ENCODE results near the gene TUT7.
A peak's percentile ranks its signal among the peaks of the same experiment; 100 is the strongest.

The TUT7 gene

DNA sequence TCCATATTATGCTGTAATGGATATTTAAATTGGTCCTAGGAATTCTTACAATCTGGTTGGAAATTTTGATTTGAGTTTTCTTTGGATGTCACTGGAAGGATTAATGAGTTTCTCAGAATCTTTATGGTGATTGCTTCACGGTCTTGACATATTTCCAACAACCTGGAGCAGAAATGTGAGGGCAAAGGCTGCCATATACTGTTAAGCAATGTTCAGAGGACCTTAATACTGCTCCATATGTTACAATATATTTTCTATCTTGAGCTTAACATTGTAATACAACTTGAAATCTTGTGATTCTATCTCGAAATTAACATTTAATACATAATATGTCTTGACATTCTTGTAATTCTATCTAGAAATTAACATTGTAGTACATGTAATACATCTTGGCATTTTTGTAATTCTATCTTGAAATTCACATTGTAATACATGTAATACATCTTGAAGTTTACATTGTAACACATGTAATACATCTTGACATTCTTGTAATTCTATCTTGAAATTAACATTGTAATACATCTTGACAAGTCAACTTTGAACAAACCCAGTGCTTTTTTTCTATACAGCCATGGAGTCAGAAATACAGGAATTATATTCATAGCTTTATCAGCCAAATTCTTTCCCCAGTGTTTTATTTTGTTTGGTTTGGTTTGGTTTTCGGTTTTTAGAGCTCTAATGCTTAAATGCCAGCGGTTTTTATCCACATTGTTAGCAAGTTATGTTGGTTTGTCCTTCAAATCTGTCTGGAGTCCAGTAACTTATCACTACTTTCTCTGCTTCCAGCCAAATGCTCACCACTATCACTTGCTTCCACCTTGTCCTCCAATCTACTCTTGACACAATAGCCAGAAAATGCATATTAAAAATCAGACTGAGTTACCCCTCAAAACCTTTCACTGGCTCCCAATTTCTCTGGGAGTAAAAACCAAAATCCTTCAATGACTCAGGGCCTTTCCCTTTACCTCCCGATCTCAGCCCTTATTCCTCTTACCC, 3.0 kb upstream of the TUT7 start:
- Mint-ChIP-seq H3K27me3 (peaks cover 2% of the 10 kb centered on the region), H3K27ac (no peak overlapping the region), H3K4me3 (no peak overlapping the region), H3K9me3 (ENCODE audit: low read depth) (no peaks in the 10 kb centered on the region), H3K36me3 (peaks cover 6% of the 10 kb centered on the region), H3K4me1 (ENCODE audit: low read depth) (peaks cover 23% of the 10 kb centered on the region)

DNA sequence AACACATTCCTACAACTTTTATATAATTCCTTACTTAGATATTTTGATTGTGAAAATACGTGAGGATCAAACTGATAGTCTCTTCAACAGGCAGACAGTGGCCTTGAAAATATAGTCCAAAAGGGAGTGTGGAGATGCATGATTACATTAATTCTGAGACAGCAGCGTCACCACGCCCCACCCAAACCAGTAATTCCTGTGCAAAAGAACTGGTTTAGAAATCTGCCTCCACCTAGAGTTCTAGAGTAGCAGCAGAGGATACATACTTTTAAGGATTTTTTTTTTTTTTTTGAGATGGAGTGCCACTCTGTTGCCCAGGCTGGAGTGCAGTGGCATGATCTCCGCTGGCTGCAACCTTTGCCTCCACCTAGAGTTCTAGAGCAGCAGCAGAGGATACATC, 1.6 kb upstream of the TUT7 start:
- no peaks in the 10 kb centered on the region for H3K27me3 Mint-ChIP-seq
- no peaks in the 10 kb centered on the region for H3K9me3 Mint-ChIP-seq (ENCODE audit: low read depth)
- H3K4me1 Mint-ChIP-seq (ENCODE audit: low read depth), result peaks cover 31% of the 10 kb centered on the region
- H3K36me3 Mint-ChIP-seq, result peaks cover 8% of the 10 kb centered on the region
- no peak overlapping the region for H3K4me3 Mint-ChIP-seq
- H3K27ac Mint-ChIP-seq, result no peak overlapping the region

DNA sequence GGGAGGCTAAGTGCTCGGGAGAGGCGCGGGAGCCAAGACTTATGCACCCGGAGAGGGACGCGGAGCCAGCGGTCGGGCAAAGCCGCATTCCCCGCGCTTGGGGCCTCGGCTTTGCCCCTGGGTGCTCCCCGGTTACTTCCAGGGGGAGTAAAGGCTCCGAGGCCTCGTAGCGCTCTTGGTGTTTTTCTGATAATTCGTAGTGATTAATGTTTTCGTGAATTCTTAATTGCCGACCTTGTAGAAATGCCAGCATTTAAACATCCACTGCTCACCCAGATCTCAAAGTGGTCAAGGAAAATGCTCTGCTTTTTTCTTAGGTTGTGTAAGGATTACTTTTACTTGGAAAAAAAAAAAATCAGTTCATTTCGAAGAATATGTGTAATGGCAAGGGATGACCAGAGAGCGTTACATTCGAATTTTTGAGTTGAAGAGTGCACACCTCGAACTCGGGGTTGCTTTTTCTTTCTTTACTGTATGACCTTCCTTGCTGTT, 654 bp upstream of the TUT7 start:
- H3K9me3 Mint-ChIP-seq (ENCODE audit: low read depth), result no peaks in the 10 kb centered on the region
- peaks cover 38% of the 10 kb centered on the region for H3K4me1 Mint-ChIP-seq (ENCODE audit: low read depth)
- H3K36me3 Mint-ChIP-seq, result peaks cover 8% of the 10 kb centered on the region
- no peaks in the 10 kb centered on the region for H3K27me3 Mint-ChIP-seq
- peak overlapping the region; percentile 96 for H3K4me3 Mint-ChIP-seq
- peak overlapping the region; percentile 92 for H3K27ac Mint-ChIP-seq

DNA sequence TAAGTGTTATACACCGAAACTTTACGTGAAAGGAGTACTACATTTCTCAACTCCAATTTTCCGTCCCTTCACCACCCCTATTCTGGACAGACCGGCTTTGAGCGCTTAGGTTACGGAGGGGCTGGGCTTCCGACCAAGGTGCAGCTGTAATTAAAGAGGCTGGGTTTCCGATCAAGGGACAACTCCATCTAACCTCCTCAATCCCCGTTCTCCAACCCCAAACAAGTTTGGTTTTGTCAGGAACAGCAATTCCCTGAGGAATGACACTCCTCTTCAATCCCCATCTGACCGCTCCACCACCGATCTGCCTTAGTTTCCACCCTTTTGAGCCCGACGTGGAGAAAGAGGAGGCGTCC, 577 bp downstream of the TUT7 start:
- Mint-ChIP-seq H3K27ac (peak overlapping the region; percentile 95), H3K4me1 (ENCODE audit: low read depth) (peaks cover 43% of the 10 kb centered on the region), H3K27me3 (no peaks in the 10 kb centered on the region), H3K4me3 (peak overlapping the region; percentile 96), H3K9me3 (ENCODE audit: low read depth) (no peaks in the 10 kb centered on the region), H3K36me3 (peaks cover 10% of the 10 kb centered on the region)

DNA sequence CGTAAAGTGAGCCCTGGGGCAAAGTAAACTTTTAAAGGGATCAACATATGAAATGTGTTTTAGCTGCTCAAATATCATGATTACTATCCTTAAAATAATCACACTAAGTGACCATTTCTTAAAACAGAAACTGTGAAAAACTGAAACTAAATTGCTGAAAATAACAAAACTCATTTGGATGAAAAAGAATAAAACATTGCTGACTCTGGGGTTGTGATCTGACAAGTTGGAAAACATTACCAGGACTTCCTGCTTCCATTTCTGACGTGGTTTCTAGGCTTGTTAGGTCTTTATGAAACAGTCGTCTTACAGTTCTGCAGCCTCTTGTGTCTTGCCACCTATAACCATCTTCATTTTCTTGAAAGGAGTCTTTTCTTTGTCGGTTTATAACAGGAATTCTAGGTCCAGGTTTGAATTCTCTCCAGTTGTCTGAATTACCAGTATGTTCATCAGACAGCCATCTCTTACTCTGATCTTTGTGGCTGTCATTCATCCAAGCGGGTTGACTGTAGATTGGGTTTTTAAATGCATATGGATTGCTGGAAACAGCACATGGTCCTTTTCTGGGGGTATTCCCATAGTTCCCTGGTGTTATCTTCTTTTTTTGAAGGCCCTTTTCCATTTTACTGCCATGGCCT, 1.7 kb downstream of the TUT7 start:
- Mint-ChIP-seq H3K27ac (peak overlapping the region; percentile 95), H3K27me3 (no peaks in the 10 kb centered on the region), H3K4me3 (peak overlapping the region; percentile 96), H3K9me3 (ENCODE audit: low read depth) (no peaks in the 10 kb centered on the region), H3K36me3 (peaks cover 16% of the 10 kb centered on the region), H3K4me1 (ENCODE audit: low read depth) (peaks cover 53% of the 10 kb centered on the region)

DNA sequence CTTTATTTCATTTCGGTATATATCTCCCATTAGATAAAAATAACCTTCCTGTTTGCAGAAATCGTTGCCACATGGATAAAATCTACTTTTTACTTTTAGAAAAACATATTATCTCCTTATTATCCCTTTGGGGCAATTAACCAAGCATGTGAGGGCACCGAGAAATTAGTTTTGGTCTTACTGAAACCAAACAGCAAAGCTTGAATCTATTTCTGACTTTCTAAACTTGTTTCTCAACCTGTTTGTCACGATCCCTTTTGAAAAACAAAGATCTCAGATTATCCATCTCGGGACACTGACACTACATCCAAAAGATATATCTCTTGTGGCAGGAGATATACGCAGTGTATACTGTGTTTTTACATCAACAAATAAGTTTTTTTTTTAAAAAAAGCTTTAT, 2.3 kb downstream of the TUT7 start:
- peak overlapping the region; percentile 84 for H3K27ac Mint-ChIP-seq
- no peaks in the 10 kb centered on the region for H3K9me3 Mint-ChIP-seq (ENCODE audit: low read depth)
- H3K4me3 Mint-ChIP-seq, result peak overlapping the region; percentile 96
- peaks cover 16% of the 10 kb centered on the region for H3K36me3 Mint-ChIP-seq
- no peaks in the 10 kb centered on the region for H3K27me3 Mint-ChIP-seq
- H3K4me1 Mint-ChIP-seq (ENCODE audit: low read depth), result peaks cover 58% of the 10 kb centered on the region

DNA sequence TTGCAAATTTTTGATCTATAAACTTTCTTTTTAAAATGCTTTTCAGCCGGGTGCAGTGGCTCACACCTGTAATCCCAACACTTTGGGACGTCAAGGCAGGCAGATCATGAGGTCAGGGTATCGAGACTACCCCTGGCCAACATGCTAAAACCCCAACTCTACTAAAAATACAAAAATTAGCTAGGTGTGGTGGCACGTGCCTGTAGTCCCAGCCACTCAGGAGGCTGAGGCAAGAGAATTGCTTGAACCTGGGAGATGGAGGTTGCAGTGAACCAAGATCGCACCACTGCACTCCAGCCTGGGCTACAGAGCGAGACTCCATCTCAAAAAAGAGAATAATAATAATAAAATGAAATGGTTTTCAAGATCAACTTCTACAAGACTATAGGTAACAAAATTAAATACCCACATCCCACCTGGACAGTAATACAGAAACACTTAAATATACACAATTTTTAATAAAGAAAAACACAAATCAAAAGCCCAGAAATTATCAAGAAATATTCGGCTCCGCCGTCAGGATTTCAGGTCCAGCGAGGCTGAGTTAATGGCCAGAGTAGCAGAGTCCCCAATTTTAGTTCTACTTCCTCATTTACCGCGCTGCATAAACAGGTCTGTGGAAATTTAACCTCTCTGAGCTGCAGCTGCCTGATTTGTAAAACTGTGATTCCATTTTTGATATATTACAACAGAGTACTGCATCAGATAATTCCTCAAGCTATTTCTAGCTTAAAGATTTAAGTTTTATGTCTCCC, 4.0 kb downstream of the TUT7 start:
- Mint-ChIP-seq H3K4me1 (ENCODE audit: low read depth) (peaks cover 69% of the 10 kb centered on the region), H3K9me3 (ENCODE audit: low read depth) (no peaks in the 10 kb centered on the region), H3K4me3 (peak overlapping the region; percentile 96), H3K27me3 (no peaks in the 10 kb centered on the region), H3K27ac (no peak overlapping the region), H3K36me3 (peaks cover 16% of the 10 kb centered on the region)

DNA sequence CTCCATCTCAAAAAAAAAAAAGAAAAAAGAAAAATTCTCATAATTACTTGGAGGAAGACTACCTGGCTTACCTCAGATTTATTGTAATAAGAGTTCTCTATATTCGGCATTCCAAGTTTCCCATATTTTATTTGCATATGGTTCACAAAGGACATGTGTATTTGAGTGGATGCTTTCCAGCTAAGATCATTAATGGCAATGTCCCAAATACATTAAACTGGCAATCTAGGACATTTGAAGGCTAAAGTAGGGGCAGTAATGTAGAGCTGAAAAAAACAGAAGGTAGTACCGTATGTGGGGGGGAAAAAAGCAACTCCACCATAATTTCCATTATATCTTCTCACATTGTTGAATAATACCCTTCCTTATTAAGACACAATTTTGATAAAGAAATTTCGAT, 4.9 kb downstream of the TUT7 start:
- peak overlapping the region; percentile 96 for H3K4me3 Mint-ChIP-seq
- H3K4me1 Mint-ChIP-seq (ENCODE audit: low read depth), result peaks cover 71% of the 10 kb centered on the region
- no peaks in the 10 kb centered on the region for H3K9me3 Mint-ChIP-seq (ENCODE audit: low read depth)
- H3K27ac Mint-ChIP-seq, result no peak overlapping the region
- peaks cover 22% of the 10 kb centered on the region for H3K36me3 Mint-ChIP-seq
- no peaks in the 10 kb centered on the region for H3K27me3 Mint-ChIP-seq

DNA sequence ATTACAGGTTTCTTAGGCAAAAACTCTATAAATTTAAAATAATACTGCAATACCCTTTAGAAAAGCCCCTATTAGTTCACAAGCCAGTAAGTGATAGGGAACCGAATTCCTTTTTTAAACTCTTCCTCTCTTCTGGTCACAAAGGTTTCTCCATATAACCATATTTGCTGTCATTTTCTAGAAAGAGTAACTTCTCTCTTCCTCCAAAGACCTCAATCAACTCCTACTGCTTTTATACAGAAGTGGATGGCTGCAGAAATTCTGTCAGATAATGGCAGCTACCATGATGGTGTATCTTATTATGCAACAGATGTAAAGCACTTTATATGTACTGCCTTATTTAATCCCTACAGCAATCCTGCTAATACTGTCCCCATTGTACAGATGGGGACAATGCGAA, 6.2 kb downstream of the TUT7 start:
- H3K4me1 Mint-ChIP-seq (ENCODE audit: low read depth), result peaks cover 68% of the 10 kb centered on the region
- peak overlapping the region; percentile 66 for H3K4me3 Mint-ChIP-seq
- peaks cover 22% of the 10 kb centered on the region for H3K36me3 Mint-ChIP-seq
- H3K27me3 Mint-ChIP-seq, result no peaks in the 10 kb centered on the region
- no peaks in the 10 kb centered on the region for H3K9me3 Mint-ChIP-seq (ENCODE audit: low read depth)
- peak overlapping the region; percentile 81 for H3K27ac Mint-ChIP-seq

DNA sequence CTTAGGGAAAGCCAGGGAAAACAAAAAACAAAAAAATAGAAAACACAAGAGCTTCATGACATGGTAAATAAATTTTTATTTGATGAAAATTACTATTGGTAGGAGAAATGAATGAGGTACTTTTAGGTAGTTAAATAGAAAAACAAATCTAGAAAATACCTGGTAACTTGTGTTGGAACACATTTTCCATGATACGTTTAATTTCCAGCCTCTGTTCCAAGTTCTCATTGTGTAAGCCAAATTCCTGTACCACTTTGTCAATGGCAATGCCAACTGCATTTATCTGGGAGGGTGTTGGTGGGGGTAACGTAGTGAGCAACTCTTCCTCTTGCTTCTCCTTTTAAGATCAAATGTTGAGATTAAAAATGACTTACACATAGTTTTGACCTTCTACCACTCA, 9.4 kb downstream of the TUT7 start:
- H3K27ac Mint-ChIP-seq, result peak overlapping the region; percentile 67
- H3K4me3 Mint-ChIP-seq, result no peak overlapping the region
- no peaks in the 10 kb centered on the region for H3K9me3 Mint-ChIP-seq (ENCODE audit: low read depth)
- peaks cover 27% of the 10 kb centered on the region for H3K36me3 Mint-ChIP-seq
- no peaks in the 10 kb centered on the region for H3K27me3 Mint-ChIP-seq
- peaks cover 64% of the 10 kb centered on the region for H3K4me1 Mint-ChIP-seq (ENCODE audit: low read depth)

DNA sequence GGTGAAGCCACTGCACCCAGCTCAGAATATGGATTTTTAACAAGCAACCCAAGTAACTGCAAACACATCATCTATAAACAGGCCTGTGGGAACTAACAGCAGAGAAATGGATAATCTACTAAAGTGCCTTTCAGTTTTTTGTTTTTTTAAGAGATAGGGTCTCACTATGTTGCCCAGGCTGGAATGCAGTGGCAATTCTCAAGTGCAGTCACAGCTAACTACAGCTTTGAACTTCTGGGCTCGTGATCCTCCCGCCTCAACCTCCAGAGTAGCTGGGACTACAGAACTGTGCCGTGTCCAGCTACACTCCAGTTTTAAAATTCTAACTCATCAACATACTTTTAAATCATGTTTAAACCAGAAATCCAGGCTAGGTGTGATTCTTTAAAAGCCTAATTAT, 11.9 kb downstream of the TUT7 start:
- Mint-ChIP-seq H3K4me1 (ENCODE audit: low read depth) (peaks cover 62% of the 10 kb centered on the region), H3K36me3 (peaks cover 26% of the 10 kb centered on the region), H3K27ac (no peak overlapping the region)

DNA sequence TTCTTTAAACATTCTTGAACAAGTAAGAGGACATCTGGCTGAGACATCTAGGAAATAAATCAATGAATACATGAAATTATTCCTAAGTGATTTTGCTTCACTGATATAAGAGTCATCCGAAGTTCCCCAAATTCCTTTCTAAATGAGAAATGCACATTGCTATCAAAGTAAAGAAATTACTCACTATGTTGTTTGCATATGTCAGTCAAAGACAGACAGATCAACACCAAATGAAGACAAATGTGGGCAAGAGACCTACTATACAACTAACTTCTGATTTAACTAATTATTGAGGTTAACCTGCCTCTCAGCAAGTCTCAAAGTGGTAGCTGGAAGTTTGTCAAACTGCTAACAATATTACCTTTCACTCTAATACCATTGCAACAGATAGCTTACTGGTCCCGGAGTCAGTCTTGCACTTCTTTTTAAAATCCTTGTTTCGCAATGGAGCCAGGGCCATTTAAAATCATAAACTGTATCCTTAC, 13.2 kb downstream of the TUT7 start:
- H3K36me3 Mint-ChIP-seq, result peaks cover 31% of the 10 kb centered on the region
- no peak overlapping the region for H3K4me3 Mint-ChIP-seq
- peak overlapping the region; percentile 37 for H3K27ac Mint-ChIP-seq
- H3K4me1 Mint-ChIP-seq (ENCODE audit: low read depth), result peaks cover 59% of the 10 kb centered on the region
- H3K9me3 Mint-ChIP-seq (ENCODE audit: low read depth), result no peaks in the 10 kb centered on the region
- H3K27me3 Mint-ChIP-seq, result no peaks in the 10 kb centered on the region

More for the DNA sequence above, 11.9 kb downstream of the TUT7 start:
- no peaks in the 10 kb centered on the region for H3K9me3 Mint-ChIP-seq (ENCODE audit: low read depth)
- no peak overlapping the region for H3K4me3 Mint-ChIP-seq
- no peaks in the 10 kb centered on the region for H3K27me3 Mint-ChIP-seq

DNA sequence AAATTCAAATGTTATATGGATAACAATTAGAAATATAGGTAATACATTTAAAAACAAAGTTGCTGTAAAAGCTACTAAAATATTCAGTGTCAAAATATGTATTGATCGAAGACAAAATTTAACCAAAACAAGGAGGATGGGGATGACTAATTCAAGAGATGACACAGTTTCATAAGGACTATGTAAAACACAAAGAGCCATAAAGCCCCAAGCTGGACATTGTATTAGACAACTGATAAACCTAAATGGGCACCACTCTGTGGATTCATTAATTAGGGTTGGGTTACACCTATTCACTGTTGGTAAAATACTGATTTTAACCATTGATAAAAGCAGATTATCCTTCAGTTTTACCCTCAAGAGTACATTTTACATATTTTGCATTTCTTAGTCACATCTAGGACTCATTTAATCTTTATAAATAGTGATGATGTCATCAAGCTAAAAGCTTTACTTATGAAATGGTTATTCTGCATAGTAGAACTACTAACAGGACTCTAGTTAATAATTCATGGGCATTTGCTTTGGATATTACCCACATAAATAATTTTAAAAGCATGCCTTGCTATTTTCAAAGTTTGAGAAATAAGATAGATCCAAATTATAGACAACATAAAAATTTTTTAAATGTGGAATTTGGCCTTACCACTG, 13.7 kb downstream of the TUT7 start:
- H3K27me3 Mint-ChIP-seq, result no peaks in the 10 kb centered on the region
- H3K9me3 Mint-ChIP-seq (ENCODE audit: low read depth), result no peaks in the 10 kb centered on the region
- H3K4me3 Mint-ChIP-seq, result no peak overlapping the region
- peaks cover 56% of the 10 kb centered on the region for H3K4me1 Mint-ChIP-seq (ENCODE audit: low read depth)
- H3K27ac Mint-ChIP-seq, result peak overlapping the region; percentile 71
- H3K36me3 Mint-ChIP-seq, result peaks cover 35% of the 10 kb centered on the region

DNA sequence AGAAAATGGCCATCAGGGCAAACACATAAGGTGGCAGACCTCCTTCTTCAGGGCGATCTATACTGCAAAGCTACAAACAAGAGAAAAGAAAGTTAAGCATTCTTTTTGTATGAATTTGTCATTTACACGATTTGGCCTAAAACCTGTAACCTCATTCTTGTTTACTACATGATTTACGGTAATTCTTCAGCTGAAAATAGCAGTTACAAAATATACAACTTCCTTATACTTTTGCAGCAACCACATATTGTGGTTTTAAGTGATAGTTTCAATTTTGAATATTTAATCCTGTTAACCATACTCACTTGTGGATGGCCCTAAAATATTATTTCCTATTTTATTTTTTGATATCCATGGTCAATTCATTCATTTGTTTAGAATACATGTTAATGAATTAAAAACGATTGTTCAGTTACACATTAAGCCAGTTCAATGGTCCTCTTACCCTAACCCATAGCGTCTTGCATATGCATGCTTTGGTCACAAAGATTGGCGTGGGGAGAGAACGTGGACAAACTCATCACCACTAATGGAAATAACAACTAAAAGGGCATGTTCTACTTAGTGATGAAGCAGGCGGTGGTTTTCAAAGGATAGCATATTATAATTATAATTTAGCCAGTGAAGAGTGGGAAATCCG, 16.6 kb downstream of the TUT7 start:
- Mint-ChIP-seq H3K27me3 (no peaks in the 10 kb centered on the region), H3K9me3 (ENCODE audit: low read depth) (no peaks in the 10 kb centered on the region), H3K27ac (no peak overlapping the region), H3K4me3 (peak overlapping the region; percentile 81), H3K4me1 (ENCODE audit: low read depth) (peaks cover 48% of the 10 kb centered on the region), H3K36me3 (peaks cover 50% of the 10 kb centered on the region)

Data from activated naive CD8-positive, alpha-beta T cell (primary cell).